SK-N-SH (cell line): ENCODE data around the gene MRPL36. TPM values are rescaled to one million over a fixed set of nuclear protein-coding genes. Genes with fewer than 3 reads are reported as not detected.

Source experiments
- CTCF ChIA-PET: fragments of 300-600, 350-600 bp; formaldehyde crosslinking; extraction: SDS; loops from one replicate; lab custom pipeline; 2021; lab: Yijun Ruan, JAX
- POLR2A ChIA-PET: fragments of 350-600 bp; sonication (Branson Sonifier 250); formaldehyde crosslinking; extraction: SDS; loops from one replicate; lab custom pipeline; 2020; ENCODE audit warnings: antibody characterized with exemption, inconsistent platforms; lab: Yijun Ruan, JAX
- DNase-seq: peaks from one replicate; pipeline ENCODE4 v3.0.0; 2012
- H2AFZ ChIP-seq: fragments of 200-600 bp; sonication (generic); 2 replicates; pipeline ENCODE4 v1.8.1; 2016; ENCODE audit warnings: antibody characterized with exemption, mild to moderate bottlenecking, low read depth
- H3F3A ChIP-seq: fragments of 200-600 bp; sonication (generic); replicated peaks from 2 replicates; pipeline ENCODE3; 2016; ENCODE audit warnings: antibody characterized with exemption, mild to moderate bottlenecking; ENCODE audit not compliant: insufficient read depth
- H3K27ac ChIP-seq, 2 experiments: fragments of 200-500 bp in 1 of 2; fragments of 200-600 bp in 1 of 2; sonication (Bioruptor generic) in 1 of 2; sonication (generic), shearing (Covaris generic) in 1 of 2; 2 replicates each; pipeline versions ENCODE4 v1.5.1 to v1.6.1; 2014 to 2016; ENCODE audit warnings: low read depth in 2 of 2, inconsistent platforms in 1 of 2, low read length in 1 of 2, mild to moderate bottlenecking in 1 of 2, mixed read lengths in 1 of 2
- H3K27me3 ChIP-seq: fragments of 200-600 bp; sonication (generic), shearing (Covaris generic); 2 replicates; pipeline ENCODE4 v1.6.1; 2016; ENCODE audit warnings: mixed run types; ENCODE audit not compliant: insufficient read depth
- H3K36me3 ChIP-seq, 2 experiments: fragments of 200-500 bp in 1 of 2; fragments of 200-600 bp in 1 of 2; sonication (Bioruptor generic) in 1 of 2; sonication (generic) in 1 of 2; replicated peaks in 1 of 2; 2 replicates each; pipeline versions ENCODE3 to v1.5.1; 2014 to 2016; ENCODE audit warnings: low read length in 1 of 2, mild to moderate bottlenecking in 1 of 2; ENCODE audit not compliant: insufficient read depth in 2 of 2, control insufficient read depth in 1 of 2
- H3K4me1 ChIP-seq, 2 experiments: fragments of 200-500 bp in 1 of 2; fragments of 200-600 bp in 1 of 2; sonication (Bioruptor generic) in 1 of 2; sonication (generic), shearing (Covaris generic) in 1 of 2; 2 replicates each; pipeline versions ENCODE4 v1.5.1 to v1.6.1; 2014 to 2016; ENCODE audit warnings: low read depth in 1 of 2, low read length in 1 of 2, mixed run types in 1 of 2; ENCODE audit not compliant: insufficient read depth in 2 of 2, control insufficient read depth in 1 of 2
- H3K4me2 ChIP-seq: fragments of 200-600 bp; sonication (generic), shearing (Covaris generic); 2 replicates; pipeline ENCODE4 v1.6.1; 2017; ENCODE audit warnings: mixed run types
- H3K4me3 ChIP-seq, 2 experiments: fragments of 200-500 bp in 1 of 2; fragments of 200-600 bp in 1 of 2; sonication (Bioruptor generic) in 1 of 2; sonication (generic), shearing (Covaris generic) in 1 of 2; 2 replicates each; pipeline versions ENCODE4 v1.5.1 to v1.8.1; 2014 to 2016; ENCODE audit warnings: low read depth in 2 of 2, inconsistent platforms in 1 of 2, low read length in 1 of 2, mild to moderate bottlenecking in 1 of 2, mixed read lengths in 1 of 2, moderate library complexity in 1 of 2
- H3K79me2 ChIP-seq: fragments of 200-600 bp; sonication (generic); 2 replicates; pipeline ENCODE4 v1.8.1; 2017; ENCODE audit warnings: mild to moderate bottlenecking; ENCODE audit not compliant: insufficient read depth
- H3K9ac ChIP-seq: fragments of 200-600 bp; sonication (generic); 2 replicates; pipeline ENCODE4 v1.6.1; 2017; ENCODE audit warnings: mixed run types
- H3K9me2 ChIP-seq: fragments of 200-600 bp; sonication (generic); 2 replicates; pipeline ENCODE4 v1.6.1; 2017; ENCODE audit warnings: mixed run types
- H3K9me3 ChIP-seq: fragments of 200-600 bp; sonication (generic); 2 replicates; pipeline ENCODE4 v1.6.1; 2017; ENCODE audit warnings: mixed run types, mild to moderate bottlenecking, moderate library complexity
- H4K20me1 ChIP-seq: fragments of 200-600 bp; sonication (generic); 2 replicates; pipeline ENCODE4 v1.6.1; 2017; ENCODE audit warnings: mild to moderate bottlenecking, mixed run types; ENCODE audit not compliant: insufficient read depth
- ELF1 ChIP-seq: IDR thresholded peaks from 2 replicates; pipeline ENCODE4 v1.4.0; 2012
- EP300 ChIP-seq, 2 experiments: IDR thresholded peaks; 2 replicates each; pipeline versions ENCODE4 v1.4.0 to v1.6.1; 2012; ENCODE audit warnings: borderline replicate concordance in 1 of 2, low read depth in 1 of 2, low read length in 1 of 2
- FOSL2 ChIP-seq: IDR thresholded peaks from 2 replicates; pipeline ENCODE4 v1.4.0; 2012; ENCODE audit warnings: low read depth, mild to moderate bottlenecking, moderate library complexity, borderline replicate concordance
- FOXM1 ChIP-seq: IDR thresholded peaks from 2 replicates; pipeline ENCODE4 v1.4.0; 2012; ENCODE audit warnings: low read depth, mild to moderate bottlenecking
- GABPA ChIP-seq: IDR thresholded peaks from 2 replicates; pipeline ENCODE4 v1.4.0; 2012; ENCODE audit warnings: low read depth, mild to moderate bottlenecking
- MEF2A ChIP-seq: IDR thresholded peaks from 2 replicates; pipeline ENCODE4 v1.4.0; 2012; ENCODE audit warnings: low read depth, borderline replicate concordance
- NFIC ChIP-seq: IDR thresholded peaks from 2 replicates; pipeline ENCODE4 v1.4.0; 2012; ENCODE audit warnings: borderline replicate concordance
- RAD21 ChIP-seq: IDR thresholded peaks from 2 replicates; pipeline ENCODE4 v1.6.1; 2012; ENCODE audit warnings: mild to moderate bottlenecking, low read length
- RCOR1 ChIP-seq: fragments of 150-350 bp; IDR thresholded peaks from 2 replicates; pipeline ENCODE4 v1.6.1; 2017; ENCODE audit warnings: antibody characterized with exemption, low read length
- SIN3A ChIP-seq: IDR thresholded peaks from 2 replicates; pipeline ENCODE4 v1.6.1; 2012; ENCODE audit warnings: low read depth, mild to moderate bottlenecking, low read length, moderate library complexity, borderline replicate concordance
- TEAD4 ChIP-seq: IDR thresholded peaks from 2 replicates; pipeline ENCODE4 v1.4.0; 2012; ENCODE audit warnings: mild to moderate bottlenecking, borderline replicate concordance; ENCODE audit not compliant: insufficient read depth
- YY1 ChIP-seq: IDR thresholded peaks from 2 replicates; pipeline ENCODE4 v1.4.0; 2012; ENCODE audit warnings: low read depth, mild to moderate bottlenecking
- WGBS: methylation state at CpG from one replicate; pipeline ENCODE4 v1.1.6; 2017; ENCODE audit warnings: low lambda C conversion rate; 5-methylcytosine and 5-hydroxymethylcytosine counted together
- polyA plus RNA-seq, 3 experiments: library from polyadenylated mRNA; depleted of rRNA; stranded (reverse); fragments of >200 nt; gene quantifications; 2 replicates each; pipeline ENCODE4 v1.2.3, GENCODE V29; 2012
- TF ChIP-seq, protein P1 (sequence below): IDR thresholded peaks from 2 replicates; pipeline ENCODE4 v1.4.0; 2012; ENCODE audit warnings: low read depth, borderline replicate concordance
- TF ChIP-seq, protein P2 (sequence below): IDR thresholded peaks from 2 replicates; pipeline ENCODE4; 2012
- TF ChIP-seq, protein P3 (sequence below): fragments of 200-600 bp; sonication (generic); IDR thresholded peaks from 2 replicates; pipeline ENCODE4 v1.6.1; 2017; ENCODE audit warnings: antibody characterized with exemption, mild to moderate bottlenecking, moderate library complexity
- TF ChIP-seq, protein P4 (sequence below): IDR thresholded peaks from 2 replicates; pipeline ENCODE4 v1.4.0; 2012; ENCODE audit warnings: low read depth
- TF ChIP-seq, protein P5 (sequence below): IDR thresholded peaks from 2 replicates; pipeline ENCODE4 v1.4.0; 2012; ENCODE audit warnings: low read depth, borderline replicate concordance

MRPL36 gene
- polyA plus RNA-seq, 1 of the 3 experiments (the other 2 are of a cell fraction), result 78.4 TPM

DNA sequence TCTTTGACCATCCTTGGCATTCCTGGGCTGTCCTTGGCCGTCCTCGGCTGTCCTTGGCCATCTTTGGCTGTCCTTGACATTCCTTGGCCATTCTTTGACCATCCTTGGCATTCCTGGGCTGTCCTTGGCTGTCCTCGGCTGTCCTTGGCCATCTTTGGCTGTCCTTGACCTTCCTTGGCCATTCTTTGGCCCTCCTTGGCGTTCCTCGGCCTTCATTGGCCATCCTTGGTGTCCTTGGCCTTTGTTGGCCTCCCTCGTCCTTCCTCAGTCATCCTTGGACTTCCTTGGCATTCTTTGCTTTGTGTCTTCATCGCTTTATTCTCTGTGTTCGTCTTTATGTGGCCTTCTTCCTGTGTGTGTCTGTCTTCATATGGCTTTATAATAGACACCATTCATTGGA lies 22.2 kb upstream of the MRPL36 start:
- 94% methylated on average over 8 of the region's 8 CpGs for WGBS
- Histone ChIP-seq H3F3A (no peaks in the 10 kb centered on the region), H3K4me2 (no peak overlapping the region), H3K4me1 (no peaks in the 10 kb centered on the region), H3K9ac (no peak overlapping the region), H3K9me2 (no peaks in the 10 kb centered on the region), H3K36me3 (peaks cover 13 to 51% of the 10 kb centered on the region in 2 experiments), H3K79me2 (no peaks in the 10 kb centered on the region), H3K9me3 (no peaks in the 10 kb centered on the region), H3K27me3 (no peaks in the 10 kb centered on the region), H4K20me1 (0 out of 2 replicates have a peak, but pooled peaks cover 2% of the 10 kb centered on the region), H3K4me3 (no peak overlapping the region), H2AFZ (no peak overlapping the region), H3K27ac (no peak overlapping the region)
- TF ChIP-seq ELF1 (no peak), TEAD4 (no peak), YY1 (no peak), FOSL2 (no peak), SIN3A (no peak), FOXM1 (no peak), RCOR1 (no peak), EP300 (IDR thresholded peaks at IDR 0.05; ENCODE audit: borderline replicate concordance in 1 of 2, low read depth in 1 of 2, low read length in 1 of 2) (no peak), GABPA (no peak), MEF2A (no peak), RAD21 (no peak), NFIC (no peak)
- TF ChIP-seq, protein P1, sequence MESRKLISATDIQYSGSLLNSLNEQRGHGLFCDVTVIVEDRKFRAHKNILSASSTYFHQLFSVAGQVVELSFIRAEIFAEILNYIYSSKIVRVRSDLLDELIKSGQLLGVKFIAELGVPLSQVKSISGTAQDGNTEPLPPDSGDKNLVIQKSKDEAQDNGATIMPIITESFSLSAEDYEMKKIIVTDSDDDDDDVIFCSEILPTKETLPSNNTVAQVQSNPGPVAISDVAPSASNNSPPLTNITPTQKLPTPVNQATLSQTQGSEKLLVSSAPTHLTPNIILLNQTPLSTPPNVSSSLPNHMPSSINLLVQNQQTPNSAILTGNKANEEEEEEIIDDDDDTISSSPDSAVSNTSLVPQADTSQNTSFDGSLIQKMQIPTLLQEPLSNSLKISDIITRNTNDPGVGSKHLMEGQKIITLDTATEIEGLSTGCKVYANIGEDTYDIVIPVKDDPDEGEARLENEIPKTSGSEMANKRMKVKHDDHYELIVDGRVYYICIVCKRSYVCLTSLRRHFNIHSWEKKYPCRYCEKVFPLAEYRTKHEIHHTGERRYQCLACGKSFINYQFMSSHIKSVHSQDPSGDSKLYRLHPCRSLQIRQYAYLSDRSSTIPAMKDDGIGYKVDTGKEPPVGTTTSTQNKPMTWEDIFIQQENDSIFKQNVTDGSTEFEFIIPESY, result no peak
- TF ChIP-seq, protein P2, sequence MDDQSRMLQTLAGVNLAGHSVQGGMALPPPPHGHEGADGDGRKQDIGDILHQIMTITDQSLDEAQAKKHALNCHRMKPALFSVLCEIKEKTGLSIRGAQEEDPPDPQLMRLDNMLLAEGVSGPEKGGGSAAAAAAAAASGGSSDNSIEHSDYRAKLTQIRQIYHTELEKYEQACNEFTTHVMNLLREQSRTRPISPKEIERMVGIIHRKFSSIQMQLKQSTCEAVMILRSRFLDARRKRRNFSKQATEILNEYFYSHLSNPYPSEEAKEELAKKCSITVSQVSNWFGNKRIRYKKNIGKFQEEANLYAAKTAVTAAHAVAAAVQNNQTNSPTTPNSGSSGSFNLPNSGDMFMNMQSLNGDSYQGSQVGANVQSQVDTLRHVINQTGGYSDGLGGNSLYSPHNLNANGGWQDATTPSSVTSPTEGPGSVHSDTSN, result no peak
- TF ChIP-seq, protein P3, sequence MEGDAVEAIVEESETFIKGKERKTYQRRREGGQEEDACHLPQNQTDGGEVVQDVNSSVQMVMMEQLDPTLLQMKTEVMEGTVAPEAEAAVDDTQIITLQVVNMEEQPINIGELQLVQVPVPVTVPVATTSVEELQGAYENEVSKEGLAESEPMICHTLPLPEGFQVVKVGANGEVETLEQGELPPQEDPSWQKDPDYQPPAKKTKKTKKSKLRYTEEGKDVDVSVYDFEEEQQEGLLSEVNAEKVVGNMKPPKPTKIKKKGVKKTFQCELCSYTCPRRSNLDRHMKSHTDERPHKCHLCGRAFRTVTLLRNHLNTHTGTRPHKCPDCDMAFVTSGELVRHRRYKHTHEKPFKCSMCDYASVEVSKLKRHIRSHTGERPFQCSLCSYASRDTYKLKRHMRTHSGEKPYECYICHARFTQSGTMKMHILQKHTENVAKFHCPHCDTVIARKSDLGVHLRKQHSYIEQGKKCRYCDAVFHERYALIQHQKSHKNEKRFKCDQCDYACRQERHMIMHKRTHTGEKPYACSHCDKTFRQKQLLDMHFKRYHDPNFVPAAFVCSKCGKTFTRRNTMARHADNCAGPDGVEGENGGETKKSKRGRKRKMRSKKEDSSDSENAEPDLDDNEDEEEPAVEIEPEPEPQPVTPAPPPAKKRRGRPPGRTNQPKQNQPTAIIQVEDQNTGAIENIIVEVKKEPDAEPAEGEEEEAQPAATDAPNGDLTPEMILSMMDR, result no peak
- TF ChIP-seq, protein P4, sequence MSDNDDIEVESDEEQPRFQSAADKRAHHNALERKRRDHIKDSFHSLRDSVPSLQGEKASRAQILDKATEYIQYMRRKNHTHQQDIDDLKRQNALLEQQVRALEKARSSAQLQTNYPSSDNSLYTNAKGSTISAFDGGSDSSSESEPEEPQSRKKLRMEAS, result no peak
- TF ChIP-seq, protein P5, sequence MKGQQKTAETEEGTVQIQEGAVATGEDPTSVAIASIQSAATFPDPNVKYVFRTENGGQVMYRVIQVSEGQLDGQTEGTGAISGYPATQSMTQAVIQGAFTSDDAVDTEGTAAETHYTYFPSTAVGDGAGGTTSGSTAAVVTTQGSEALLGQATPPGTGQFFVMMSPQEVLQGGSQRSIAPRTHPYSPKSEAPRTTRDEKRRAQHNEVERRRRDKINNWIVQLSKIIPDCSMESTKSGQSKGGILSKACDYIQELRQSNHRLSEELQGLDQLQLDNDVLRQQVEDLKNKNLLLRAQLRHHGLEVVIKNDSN, result no peak
- DNase-seq, result no peak
- ChIA-PET CTCF (no interaction called here), POLR2A (no interaction called here)
